Mesendoderm (in vitro differentiated cells): ENCODE results near the gene RABAC1.

Experiments used
- DNase-seq: peaks from one replicate; pipeline ENCODE4 v3.0.0; 2013
- H2AK5ac ChIP-seq: 2 replicates; pipeline ENCODE4 v1.6.1; 2013; ENCODE audit warnings: low read length, inconsistent platforms
- H2BK120ac ChIP-seq: 2 replicates; pipeline ENCODE4 v1.6.1; 2013; ENCODE audit warnings: low read depth, mild to moderate bottlenecking, low read length, moderate library complexity, mixed read lengths
- H2BK15ac ChIP-seq: replicated peaks from 2 replicates; pipeline ENCODE4 v1.6.1; 2013; ENCODE audit warnings: low read depth, mild to moderate bottlenecking, moderate library complexity
- H2BK5ac ChIP-seq: 2 replicates; pipeline ENCODE4 v1.6.1; 2013; ENCODE audit warnings: low read length, inconsistent platforms
- H3K18ac ChIP-seq: 2 replicates; pipeline ENCODE4 v1.6.1; 2013; ENCODE audit warnings: mild to moderate bottlenecking, low read length, mixed read lengths
- H3K23ac ChIP-seq: one replicate; pipeline ENCODE4 v1.6.1; 2013; ENCODE audit warnings: low read length
- H3K27ac ChIP-seq: 2 replicates; pipeline ENCODE4 v1.5.1; 2013; ENCODE audit warnings: low read depth, mild to moderate bottlenecking, inconsistent platforms, low read length, moderate library complexity
- H3K27me3 ChIP-seq: 2 replicates; pipeline ENCODE4 v1.6.1; 2013; ENCODE audit warnings: low read length, control low read depth, mild to moderate bottlenecking, inconsistent platforms; ENCODE audit not compliant: insufficient read depth, poor library complexity
- H3K36me3 ChIP-seq: 2 replicates; pipeline ENCODE4 v1.6.1; 2013; ENCODE audit warnings: low read length, inconsistent platforms; ENCODE audit not compliant: control insufficient read depth, insufficient read depth
- H3K4ac ChIP-seq: one replicate; pipeline ENCODE4 v1.6.1; 2013; ENCODE audit warnings: low read depth, mild to moderate bottlenecking, low read length, moderate library complexity
- H3K4me1 ChIP-seq: 2 replicates; pipeline ENCODE4 v1.6.1; 2013; ENCODE audit warnings: low read depth, low read length, inconsistent platforms; ENCODE audit not compliant: control insufficient read depth
- H3K4me2 ChIP-seq: 2 replicates; pipeline ENCODE4 v1.6.1; 2013; ENCODE audit warnings: low read length
- H3K4me3 ChIP-seq: 2 replicates; pipeline ENCODE4 v1.5.1; 2013; ENCODE audit warnings: mild to moderate bottlenecking, low read length
- H3K56ac ChIP-seq: one replicate; pipeline ENCODE4 v1.6.1; 2013; ENCODE audit warnings: low read length
- H3K79me1 ChIP-seq: 2 replicates; pipeline ENCODE4 v1.6.1; 2013; ENCODE audit warnings: low read length, inconsistent platforms
- H3K79me2 ChIP-seq: 2 replicates; pipeline ENCODE4 v1.6.1; 2013; ENCODE audit warnings: mild to moderate bottlenecking, low read length; ENCODE audit not compliant: control insufficient read depth, insufficient read depth
- H3K9ac ChIP-seq: 2 replicates; pipeline ENCODE4 v1.6.1; 2013; ENCODE audit warnings: low read length, inconsistent platforms
- H4K5ac ChIP-seq: one replicate; pipeline ENCODE4 v1.6.1; 2013; ENCODE audit warnings: low read length
- H4K8ac ChIP-seq: one replicate; pipeline ENCODE4 v1.6.1; 2013; ENCODE audit warnings: low read depth, mild to moderate bottlenecking, control low read depth, low read length, moderate library complexity
- WGBS: extraction: QIAGEN DNeasy Blood & Tissue Kit; methylation state at CpG from one replicate; pipeline ENCODE4 v1.1.7; 2013; ENCODE audit warnings: low lambda C conversion rate, missing lambda C conversion rate; ENCODE audit not compliant: insufficient coverage; ENCODE audit errors: extremely low coverage; 5-methylcytosine and 5-hydroxymethylcytosine counted together

RABAC1 gene

DNA sequence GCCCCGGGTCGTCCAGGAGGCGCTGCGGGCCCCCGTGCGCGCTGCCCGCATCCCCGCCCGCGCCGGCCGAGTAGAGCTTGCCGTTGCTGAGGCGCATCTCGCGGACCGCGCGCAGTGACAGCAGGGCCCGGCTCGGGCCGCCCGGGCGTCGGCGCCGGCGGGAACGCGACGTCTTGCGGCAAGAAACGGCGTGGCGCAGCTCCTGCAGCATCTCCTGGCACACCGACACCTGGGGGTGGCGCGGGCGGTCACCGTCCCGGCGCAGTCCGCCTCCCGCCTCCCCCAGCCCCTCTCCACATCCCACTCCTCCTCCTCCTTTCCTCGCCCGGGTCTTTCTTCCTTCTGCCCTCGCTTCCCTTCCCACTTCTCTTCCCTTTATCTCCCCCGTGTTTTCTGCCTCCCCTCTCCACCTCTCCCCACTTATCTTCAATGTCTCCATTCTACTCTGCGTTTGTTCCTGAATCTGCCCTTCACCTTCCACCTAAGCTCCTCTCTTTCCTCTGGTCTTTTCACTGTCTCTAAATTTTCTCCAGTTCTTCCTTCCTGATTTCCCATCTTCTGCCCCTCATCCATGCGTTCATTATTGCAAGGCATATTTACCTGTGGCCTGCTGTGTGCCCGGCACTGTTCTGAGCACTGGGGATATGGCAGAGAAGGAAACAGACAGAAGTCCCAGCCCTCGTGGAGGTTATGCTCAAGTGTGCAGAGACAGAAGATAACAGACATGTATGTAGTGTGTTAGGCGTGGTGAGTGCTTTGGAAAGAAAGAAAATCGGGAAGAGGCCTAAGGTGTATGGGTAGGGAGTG is 40.2 kb upstream of the RABAC1 start:
- no peaks in the 10 kb centered on the region for H3K79me2 ChIP-seq
- H3K23ac ChIP-seq, result no peak overlapping the region
- H3K79me1 ChIP-seq, result no peaks in the 10 kb centered on the region
- H3K18ac ChIP-seq, result no peak overlapping the region
- no peak overlapping the region for H4K8ac ChIP-seq
- H3K9ac ChIP-seq, result no peak overlapping the region
- DNase-seq, result peak; percentile 56
- 100% methylated on average over 2 of the region's 55 CpGs for WGBS
- H3K36me3 ChIP-seq, result no peaks in the 10 kb centered on the region
- H2BK15ac ChIP-seq, result no peak overlapping the region
- H3K4me2 ChIP-seq, result no peak overlapping the region
- H2AK5ac ChIP-seq, result no peak overlapping the region
- H3K27me3 ChIP-seq, result peaks cover 22% of the 10 kb centered on the region
- no peak overlapping the region for H3K4ac ChIP-seq
- H2BK120ac ChIP-seq, result no peak overlapping the region
- no peak overlapping the region for H3K56ac ChIP-seq
- no peak overlapping the region for H3K4me3 ChIP-seq
- no peak overlapping the region for H3K27ac ChIP-seq
- H2BK5ac ChIP-seq, result no peak overlapping the region
- H4K5ac ChIP-seq, result no peak overlapping the region
- H3K4me1 ChIP-seq, result no peaks in the 10 kb centered on the region

DNA sequence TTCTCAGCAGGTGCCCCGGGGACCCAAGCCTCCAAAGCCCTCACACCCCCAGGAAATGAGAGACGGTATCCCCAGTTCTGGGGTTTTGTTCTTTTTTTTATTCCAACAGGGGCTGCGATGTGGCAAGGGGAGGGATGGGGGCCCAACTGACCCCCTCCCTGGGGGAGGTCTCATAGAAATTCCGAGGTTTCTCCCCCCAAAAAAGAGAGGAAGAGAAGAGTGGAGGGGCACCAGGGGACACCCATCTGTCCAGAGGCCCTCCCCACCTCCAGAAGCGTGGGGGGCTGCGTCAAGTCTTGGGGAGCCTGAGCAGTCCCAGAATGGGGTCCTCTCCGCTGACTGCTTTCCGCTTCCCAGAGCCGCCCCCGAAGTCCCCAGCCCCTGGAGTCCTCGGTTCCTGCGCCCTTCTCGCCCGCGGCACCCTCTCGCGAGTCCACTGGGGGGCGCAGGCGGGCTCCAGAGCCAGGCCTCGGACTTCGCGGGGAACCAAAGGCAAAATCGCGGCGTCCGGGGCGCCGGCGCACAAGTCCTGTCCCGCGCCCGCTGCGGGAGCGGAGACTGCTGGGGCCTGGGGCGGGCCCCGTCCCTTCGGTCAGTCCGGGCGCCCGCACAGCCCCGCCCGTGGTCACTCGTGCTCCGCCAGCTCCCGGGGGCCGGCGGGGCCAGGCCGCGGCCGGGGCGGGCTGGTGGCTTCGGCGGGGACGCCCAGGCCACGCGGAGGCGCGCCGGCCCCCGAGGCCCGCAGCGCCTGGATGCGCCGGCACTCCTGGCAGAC is 39.3 kb upstream of the RABAC1 start:
- H2BK15ac ChIP-seq, result no peak overlapping the region
- no peak overlapping the region for H3K27ac ChIP-seq
- H3K23ac ChIP-seq, result no peak overlapping the region
- H4K8ac ChIP-seq, result no peak overlapping the region
- peaks cover 22% of the 10 kb centered on the region for H3K27me3 ChIP-seq
- H3K36me3 ChIP-seq, result no peaks in the 10 kb centered on the region
- DNase-seq, result peak; percentile 59
- no peak overlapping the region for H3K18ac ChIP-seq
- no peak overlapping the region for H3K9ac ChIP-seq
- H3K79me2 ChIP-seq, result no peaks in the 10 kb centered on the region
- H3K56ac ChIP-seq, result no peak overlapping the region
- no peak overlapping the region for H2BK5ac ChIP-seq
- no peak overlapping the region for H2BK120ac ChIP-seq
- no peaks in the 10 kb centered on the region for H3K79me1 ChIP-seq
- no peak overlapping the region for H3K4ac ChIP-seq
- H2AK5ac ChIP-seq, result no peak overlapping the region
- whole genome bisulfite sequencing, result no CpG with 5 or more reads among the region's 64 CpGs
- H3K4me3 ChIP-seq, result no peak overlapping the region
- H3K4me2 ChIP-seq, result peak overlapping the region; percentile 25
- no peak overlapping the region for H4K5ac ChIP-seq
- peaks cover 2% of the 10 kb centered on the region for H3K4me1 ChIP-seq

DNA sequence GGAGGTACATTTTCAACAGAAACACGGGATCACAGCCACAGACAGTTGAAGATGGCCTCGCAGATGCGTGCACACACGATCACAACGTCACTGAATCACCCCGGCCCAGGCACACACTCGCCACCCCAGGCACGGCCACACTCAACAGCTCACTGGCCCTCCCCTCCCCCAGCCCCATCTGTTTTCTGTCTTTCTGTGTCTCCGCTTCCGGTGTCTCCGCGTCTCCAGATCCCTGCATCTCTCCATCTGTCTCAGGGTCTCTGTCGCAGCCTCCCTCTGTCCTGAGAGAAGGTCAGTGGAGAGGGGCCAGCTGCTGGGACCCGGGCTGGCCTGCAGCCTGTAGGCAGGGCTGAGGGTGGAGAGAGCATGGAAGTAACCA is 38.7 kb upstream of the RABAC1 start:
- H3K79me2 ChIP-seq, result no peaks in the 10 kb centered on the region
- peaks cover 22% of the 10 kb centered on the region for H3K27me3 ChIP-seq
- H3K4me2 ChIP-seq, result no peak overlapping the region
- no peak overlapping the region for H2BK5ac ChIP-seq
- WGBS, result no CpG with 5 or more reads among the region's 14 CpGs
- H2BK120ac ChIP-seq, result no peak overlapping the region
- H3K23ac ChIP-seq, result no peak overlapping the region
- no peak overlapping the region for H3K4ac ChIP-seq
- no peak overlapping the region for H4K8ac ChIP-seq
- H4K5ac ChIP-seq, result no peak overlapping the region
- no peak for DNase-seq
- no peak overlapping the region for H3K18ac ChIP-seq
- H3K36me3 ChIP-seq, result no peaks in the 10 kb centered on the region
- no peak overlapping the region for H2AK5ac ChIP-seq
- no peak overlapping the region for H3K56ac ChIP-seq
- H2BK15ac ChIP-seq, result no peak overlapping the region
- no peaks in the 10 kb centered on the region for H3K79me1 ChIP-seq
- peaks cover 2% of the 10 kb centered on the region for H3K4me1 ChIP-seq
- no peak overlapping the region for H3K4me3 ChIP-seq
- no peak overlapping the region for H3K27ac ChIP-seq
- H3K9ac ChIP-seq, result no peak overlapping the region

DNA sequence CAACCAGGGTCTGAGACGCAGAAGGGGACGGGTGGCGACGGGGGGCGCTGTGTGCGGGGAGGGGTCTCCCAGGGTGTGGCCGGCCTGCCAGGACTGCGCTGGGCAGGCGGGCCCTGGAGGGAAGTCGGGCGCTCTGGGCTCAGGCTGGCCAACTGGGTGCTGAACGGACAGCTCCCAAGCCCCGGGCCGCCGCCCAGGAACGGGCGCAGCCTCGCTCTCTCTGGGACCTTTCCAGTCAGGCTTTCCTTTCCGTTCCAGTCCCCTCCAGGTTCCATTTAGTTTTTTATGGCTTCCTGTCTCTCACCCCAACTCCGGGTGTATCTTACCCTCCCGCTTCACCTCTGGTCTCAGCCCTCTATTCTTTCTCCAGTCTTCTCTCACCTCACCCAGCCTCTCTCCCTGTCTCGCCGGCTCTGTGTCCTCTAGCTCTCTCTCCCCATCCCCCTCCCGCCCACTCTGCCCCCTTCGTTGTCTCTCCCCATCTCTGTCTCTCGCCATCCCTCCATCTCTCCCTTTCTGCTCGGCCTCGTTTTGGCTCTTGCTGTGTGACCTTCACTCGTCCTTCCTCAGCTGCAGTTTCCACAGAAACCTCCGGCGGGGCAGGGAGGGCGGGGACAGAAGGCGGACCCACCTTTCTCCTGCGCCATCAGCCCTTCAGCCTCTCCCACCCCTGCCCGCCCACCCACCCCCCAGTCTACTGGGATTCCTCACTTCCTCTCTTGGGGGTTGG is 38.2 kb upstream of the RABAC1 start:
- H4K5ac ChIP-seq, result no peak overlapping the region
- no peaks in the 10 kb centered on the region for H3K79me1 ChIP-seq
- H3K9ac ChIP-seq, result no peak overlapping the region
- DNase-seq, result peak; percentile 76
- H2AK5ac ChIP-seq, result no peak overlapping the region
- H3K18ac ChIP-seq, result no peak overlapping the region
- H4K8ac ChIP-seq, result no peak overlapping the region
- no peak overlapping the region for H3K56ac ChIP-seq
- H3K4me2 ChIP-seq, result no peak overlapping the region
- no peak overlapping the region for H3K4me3 ChIP-seq
- H3K36me3 ChIP-seq, result no peaks in the 10 kb centered on the region
- H3K4ac ChIP-seq, result no peak overlapping the region
- H3K27me3 ChIP-seq, result peaks cover 22% of the 10 kb centered on the region
- no peak overlapping the region for H3K23ac ChIP-seq
- H2BK120ac ChIP-seq, result no peak overlapping the region
- no peak overlapping the region for H2BK5ac ChIP-seq
- H3K4me1 ChIP-seq, result peaks cover 2% of the 10 kb centered on the region
- H3K79me2 ChIP-seq, result no peaks in the 10 kb centered on the region
- WGBS, result no CpG with 5 or more reads among the region's 35 CpGs
- H3K27ac ChIP-seq, result no peak overlapping the region
- no peak overlapping the region for H2BK15ac ChIP-seq

DNA sequence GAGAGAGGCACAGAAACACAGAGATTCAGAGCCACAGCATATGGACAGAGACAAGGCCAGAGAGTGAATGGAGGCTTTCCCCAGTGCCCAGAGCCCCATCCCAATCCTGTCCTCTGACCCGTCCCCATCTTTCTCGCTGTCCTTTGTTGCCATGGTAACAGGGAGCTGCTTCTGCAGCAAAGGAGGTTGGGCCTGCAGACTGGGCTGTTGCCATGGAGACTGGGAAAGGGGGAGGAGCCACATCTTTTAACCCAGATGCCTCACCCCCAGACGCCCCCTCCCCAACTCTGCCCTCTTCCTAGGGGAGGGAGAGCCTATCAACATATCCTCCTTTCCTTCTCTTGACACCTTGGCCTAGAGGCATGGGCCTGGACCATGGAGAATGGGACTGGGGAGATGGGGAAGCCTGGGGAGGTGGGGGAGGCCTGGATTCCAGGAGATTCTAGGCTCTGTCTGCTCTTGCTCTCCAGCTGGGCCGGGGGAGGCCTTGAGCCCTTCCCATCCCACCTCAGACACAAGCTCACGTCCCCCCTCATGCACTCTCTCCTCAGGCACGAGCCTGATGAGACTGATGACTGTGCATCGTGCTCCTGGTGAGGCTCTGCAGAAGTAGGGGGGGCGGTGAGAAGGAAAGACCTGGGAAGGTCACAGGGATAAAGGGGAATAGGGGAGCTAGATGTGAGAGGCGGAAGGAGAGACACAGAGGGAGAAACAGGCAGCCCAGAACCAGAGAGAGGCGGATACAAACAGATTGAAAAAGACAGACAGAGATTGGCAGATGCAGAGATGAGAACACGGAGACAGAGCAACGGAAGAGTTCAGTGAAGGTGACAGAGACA is 37.1 kb upstream of the RABAC1 start:
- Histone ChIP-seq H4K8ac (no peak overlapping the region), H2BK120ac (no peak overlapping the region), H3K79me2 (no peaks in the 10 kb centered on the region), H3K4ac (no peak overlapping the region), H3K36me3 (no peaks in the 10 kb centered on the region), H2AK5ac (no peak overlapping the region), H2BK5ac (no peak overlapping the region), H3K56ac (no peak overlapping the region), H3K4me3 (no peak overlapping the region), H3K4me1 (peaks cover 2% of the 10 kb centered on the region), H3K18ac (no peak overlapping the region), H3K9ac (no peak overlapping the region), H3K23ac (no peak overlapping the region), H3K4me2 (no peak overlapping the region), H3K27me3 (peaks cover 22% of the 10 kb centered on the region), H3K79me1 (no peaks in the 10 kb centered on the region), H2BK15ac (no peak overlapping the region), H4K5ac (no peak overlapping the region), H3K27ac (no peak overlapping the region)
- DNase-seq, result peak; percentile 89
- no CpG with 5 or more reads among the region's 12 CpGs for WGBS
